Measurements from ENCODE around the gene SRC. TPM values are rescaled to one million over a fixed set of nuclear protein-coding genes. Genes with fewer than 3 reads are reported as not detected.

Gene SRC
- total and polyA plus RNA-seq, 2 donors (not counting 3 experiments of a cell fraction or from before 2014, with no cell fraction given) = 22.6 to 29.4 TPM

GRCh38 chr20:37442986-37443385 is 97.0 kb downstream of the SRC start:
- no peak for DNase-seq (ENCODE audit: low read depth, low spot score)
- intact Hi-C loops (cut with micrococcal nuclease) (no loop called here), dilution Hi-C loops (cut with MboI; ENCODE audit: extremely low pct_ligation_motif_present, low sequenced_read_pairs) (no loop called here)
- Histone ChIP-seq H4K20me1 (replicated peaks; ENCODE audit: control insufficient read depth, extremely low read depth, insufficient read depth, low read length) (no peaks in the 10 kb centered on the region), H3K27me3 (ENCODE audit: control insufficient read depth in 2 of 2, insufficient read depth in 2 of 2, low read length in 2 of 2) (no peaks in the 10 kb centered on the region), H3K9me1 (replicated peaks; ENCODE audit: control insufficient read depth, extremely low read depth, insufficient read depth, low read length) (no peaks in the 10 kb centered on the region), H3K79me2 (ENCODE audit: control insufficient read depth, insufficient read depth, low read length) (no peaks in the 10 kb centered on the region), H2AFZ (ENCODE audit: low read depth, low read length) (no peak overlapping the region), H3K9me3 (replicated peaks; ENCODE audit: control insufficient read depth, insufficient read depth, low read length) (no peaks in the 10 kb centered on the region), H3K36me3 (ENCODE audit: control insufficient read depth in 2 of 2, extremely low read depth in 1 of 2, insufficient read depth in 2 of 2, low read length in 2 of 2) (no peaks in the 10 kb centered on the region), H3K9ac (replicated peaks; ENCODE audit: extremely low read depth, insufficient read depth, low read length) (no peak overlapping the region), H3K27ac (ENCODE audit: insufficient read depth, low read depth, low read length) (no peak overlapping the region), H3K4me3 (replicated peaks in 1 of 3; ENCODE audit: insufficient read depth in 1 of 3, low read depth in 1 of 3, low read length in 3 of 3) (no peak overlapping the region), H3K4me1 (ENCODE audit: control insufficient read depth, extremely low read depth, insufficient read depth, low read length) (no peaks in the 10 kb centered on the region), H3K4me2 (ENCODE audit: insufficient read depth, low read length) (no peak overlapping the region)
- TF ChIP-seq POLR2A (IDR thresholded peaks at IDR 0.05; ENCODE audit: low read depth, low read length) (no peak), JUN (IDR thresholded peaks at IDR 0.05; ENCODE audit: borderline replicate concordance, insufficient read depth, insufficient read length, low read depth) (no peak), GATA2 (IDR thresholded peaks at IDR 0.05; ENCODE audit: insufficient read depth, insufficient read length, low read depth, low read length) (no peak), POLR2AphosphoS5 (IDR thresholded peaks at IDR 0.05; ENCODE audit: insufficient read depth, low read depth, low read length) (no peak), FOS (IDR thresholded peaks at IDR 0.05; ENCODE audit: borderline replicate concordance, insufficient read depth, low read length) (no peak), MYC (IDR thresholded peaks at IDR 0.05; ENCODE audit: low read depth, low read length) (no peak), MAX (IDR thresholded peaks at IDR 0.05; ENCODE audit: insufficient read depth, insufficient read length) (no peak), EZH2 (IDR thresholded peaks at IDR 0.05; ENCODE audit: borderline replicate concordance, low read depth, low read length, severe bottlenecking) (no peak), CTCF (IDR thresholded peaks at IDR 0.05; ENCODE audit: extremely low read depth in 1 of 2, insufficient read depth in 1 of 2, low read depth in 1 of 2, low read length in 2 of 2) (no peak)
- ChIA-PET CTCF (no interaction called here), POLR2A (no interaction called here)
- no TSS peak for BruUV-seq (replicated peaks)
- FAIRE-seq = no peak

All from endothelial cell of umbilical vein (primary cell).